HepG2 (cell line): ENCODE results near the gene INTS1. TPM values are rescaled to one million over a fixed set of nuclear protein-coding genes. Genes with fewer than 3 reads are reported as not detected.

Experiments used
- AGO1 ChIP-seq: fragments of 200-400 bp; formaldehyde crosslinking; IDR thresholded peaks from 2 replicates; pipeline ENCODE4 v1.6.1; 2017; ENCODE audit warnings: mild to moderate bottlenecking, low read depth, low read length, moderate library complexity; ENCODE audit not compliant: poor library complexity, severe bottlenecking
- ESRRA ChIP-seq: sonication (generic); formaldehyde crosslinking; IDR thresholded peaks from 2 replicates; pipeline ENCODE4 v1.5.1; 2020; ENCODE audit warnings: mild to moderate bottlenecking, low read depth, missing genetic modification reagents
- FIP1L1 ChIP-seq: fragments of 200-400 bp; formaldehyde crosslinking; IDR thresholded peaks from 2 replicates; pipeline ENCODE4 v1.6.1; 2018; ENCODE audit warnings: low read depth, mild to moderate bottlenecking, low read length, moderate library complexity, borderline replicate concordance; ENCODE audit not compliant: insufficient read depth
- JUND ChIP-seq: sonication (generic); formaldehyde crosslinking; IDR thresholded peaks from 2 replicates; pipeline ENCODE4 v1.8.0; 2022; ENCODE audit warnings: mild to moderate bottlenecking, missing genetic modification reagents
- KDM5B ChIP-seq: sonication (generic); formaldehyde crosslinking; IDR thresholded peaks from 2 replicates; pipeline ENCODE4 v1.4.0; 2020; ENCODE audit warnings: missing genetic modification reagents, mild to moderate bottlenecking, borderline replicate concordance
- KLF15 ChIP-seq: sonication (generic); formaldehyde crosslinking; IDR thresholded peaks from 2 replicates; pipeline ENCODE4 v1.8.1; 2023; ENCODE audit warnings: borderline replicate concordance, mild to moderate bottlenecking, inconsistent platforms, missing genetic modification reagents, mixed read lengths
- POLR2AphosphoS5 ChIP-seq: IDR thresholded peaks from 2 replicates; pipeline ENCODE4 v1.6.1; 2012; ENCODE audit warnings: low read depth, low read length
- RARG ChIP-seq: sonication (generic); formaldehyde crosslinking; IDR thresholded peaks from 2 replicates; pipeline ENCODE4 v1.4.0; 2020; ENCODE audit warnings: low read depth, mild to moderate bottlenecking, missing genetic modification reagents
- SOX6 ChIP-seq, 2 experiments: fragments of 450-650 bp in 1 of 2; sonication (generic) in 1 of 2; formaldehyde crosslinking in 1 of 2; IDR thresholded peaks; 2 replicates each; pipeline versions ENCODE4 v1.4.0 to v1.6.1; 2017 to 2020; ENCODE audit warnings: antibody characterized with exemption in 1 of 2, mild to moderate bottlenecking in 1 of 2, missing genetic modification reagents in 1 of 2
- YEATS4 ChIP-seq: sonication (generic); formaldehyde crosslinking; IDR thresholded peaks from 2 replicates; pipeline ENCODE4 v1.4.0; 2020; ENCODE audit warnings: missing genetic modification reagents, borderline replicate concordance
- ZBTB1 ChIP-seq: sonication (generic); formaldehyde crosslinking; IDR thresholded peaks from 2 replicates; pipeline ENCODE4 v1.4.0; 2020; ENCODE audit warnings: missing genetic modification reagents, borderline replicate concordance
- ZBTB7B ChIP-seq: sonication (generic); formaldehyde crosslinking; IDR thresholded peaks from 2 replicates; pipeline ENCODE4 v1.4.0; 2020; ENCODE audit warnings: missing genetic modification reagents
- ZC3H13 ChIP-seq: sonication (generic); formaldehyde crosslinking; IDR thresholded peaks from 2 replicates; pipeline ENCODE4 v1.8.1; 2023; ENCODE audit warnings: mild to moderate bottlenecking, missing genetic modification reagents, moderate library complexity
- ZNF629 ChIP-seq: sonication (generic); formaldehyde crosslinking; conservative IDR thresholded peaks from 2 replicates; pipeline ENCODE4 v1.5.0; 2020; ENCODE audit warnings: missing genetic modification reagents
- ZNF883 ChIP-seq: sonication (generic); formaldehyde crosslinking; IDR thresholded peaks from 2 replicates; pipeline ENCODE4 v1.5.1; 2020; ENCODE audit warnings: mild to moderate bottlenecking, missing genetic modification reagents; ENCODE audit errors: not compliant biosample characterization
- polyA plus RNA-seq, 8 experiments: library from polyadenylated mRNA; depleted of rRNA in 3 of 8; stranded (reverse) in 7 of 8; unstranded in 1 of 8; fragments of >200 nt; fragmentation: Illumina TruSeq in 4 of 8; extraction: Trizol in 4 of 8; gene quantifications; 2 replicates each; pipeline versions ENCODE4 v1.2.1 to v1.2.3, GENCODE V29; 2011 to 2016; ENCODE audit warnings: low read depth in 4 of 8, missing spikeins in 1 of 8, mixed read lengths in 1 of 8; ENCODE audit not compliant: insufficient read depth in 1 of 8
- total RNA-seq, 5 experiments: library from RNA; depleted of rRNA; stranded (reverse); fragments of >200 nt; fragmentation: Illumina TruSeq; extraction: Trizol; gene quantifications; 2 replicates each; pipeline ENCODE4 v1.2.3, GENCODE V29; 2016; ENCODE audit warnings: low read depth in 1 of 5
- TF ChIP-seq, protein P1 (sequence below): sonication (generic); formaldehyde crosslinking; IDR thresholded peaks from 2 replicates; pipeline ENCODE4 v1.4.0; 2020; ENCODE audit warnings: missing genetic modification reagents
- TF ChIP-seq, protein P2 (sequence below): IDR thresholded peaks from 2 replicates; pipeline ENCODE4 v1.6.1; 2016; ENCODE audit warnings: control low read depth
- TF ChIP-seq, protein P3 (sequence below): IDR thresholded peaks from 2 replicates; pipeline ENCODE4 v1.6.1; 2016; ENCODE audit warnings: low read depth, control low read depth
- TF ChIP-seq, protein P4 (sequence below): sonication (generic); formaldehyde crosslinking; IDR thresholded peaks from 2 replicates; pipeline ENCODE4 v1.5.0; 2020; ENCODE audit warnings: mild to moderate bottlenecking, missing genetic modification reagents

The INTS1 gene
- total and polyA plus RNA-seq, 2 of the 13 experiments (the other 11 are each of a cell fraction or from before 2014, with no cell fraction given) = 13.7 to 29.0 TPM

DNA sequence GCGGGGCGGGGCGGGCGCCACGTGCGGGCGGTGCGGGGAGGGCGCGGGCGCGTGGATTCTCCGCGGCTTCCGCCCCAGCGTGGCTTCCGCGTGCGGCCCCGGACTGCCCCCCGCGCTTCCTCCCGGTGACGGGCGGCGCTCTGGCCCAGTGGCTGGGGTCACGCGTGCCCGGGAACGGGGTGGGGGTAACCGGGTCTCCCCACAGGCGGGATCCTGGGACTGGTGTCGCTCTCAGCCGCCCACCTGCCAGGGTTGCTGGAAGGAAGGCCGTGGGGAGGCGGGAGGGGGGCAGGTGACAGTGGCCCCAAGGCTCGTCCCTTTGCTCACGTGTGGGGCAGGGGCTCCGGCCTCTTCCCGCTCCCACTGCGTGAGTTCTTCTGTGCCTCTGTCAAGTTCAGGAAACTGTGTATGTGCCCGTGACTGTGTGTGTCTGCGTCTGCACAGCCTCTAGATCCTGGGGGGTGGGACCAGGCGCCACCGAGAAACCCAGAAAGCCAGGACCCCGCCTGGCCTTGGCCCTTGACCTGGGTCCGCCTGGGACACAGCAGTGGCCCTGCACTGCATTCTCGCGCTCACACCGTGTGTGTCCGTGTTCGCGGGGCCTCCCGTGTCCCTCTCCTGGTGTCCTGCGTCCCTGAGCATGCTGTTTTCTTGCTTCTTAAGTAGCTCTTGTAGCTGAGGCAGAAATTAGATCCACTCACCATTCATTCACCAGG lies 27.2 kb upstream of the INTS1 start (continued):
- TF ChIP-seq SOX6 (IDR thresholded peaks at IDR 0.05) (no peak), SOX6 (CRISPR knock-in tag; IDR thresholded peaks at IDR 0.05) (peak; percentile 48; the same call in 1 of the 2 replicates), FIP1L1 (no peak), ZNF629 (CRISPR knock-in tag) (0 out of 2 replicates have a peak, but pooled peaks have one; percentile 14), AGO1 (peak; percentile 90), ZC3H13 (CRISPR knock-in tag) (peak; percentile 52; the same call in 1 of the 2 replicates), KDM5B (peak; percentile 58), ZBTB7B (peak; percentile 73), RARG (CRISPR knock-in tag) (no peak), ZNF883 (CRISPR knock-in tag) (no peak), ZBTB1 (0 out of 2 replicates have a peak, but pooled peaks have one; percentile 20), POLR2AphosphoS5 (peak; percentile 33; the same call in 1 of the 2 replicates), KLF15 (no peak), JUND (no peak), YEATS4 (CRISPR knock-in tag) (peak; percentile 68; the same call in 1 of the 2 replicates), ESRRA (CRISPR knock-in tag) (peak; percentile 34; the same call in 1 of the 2 replicates)
- TF ChIP-seq, protein P1, sequence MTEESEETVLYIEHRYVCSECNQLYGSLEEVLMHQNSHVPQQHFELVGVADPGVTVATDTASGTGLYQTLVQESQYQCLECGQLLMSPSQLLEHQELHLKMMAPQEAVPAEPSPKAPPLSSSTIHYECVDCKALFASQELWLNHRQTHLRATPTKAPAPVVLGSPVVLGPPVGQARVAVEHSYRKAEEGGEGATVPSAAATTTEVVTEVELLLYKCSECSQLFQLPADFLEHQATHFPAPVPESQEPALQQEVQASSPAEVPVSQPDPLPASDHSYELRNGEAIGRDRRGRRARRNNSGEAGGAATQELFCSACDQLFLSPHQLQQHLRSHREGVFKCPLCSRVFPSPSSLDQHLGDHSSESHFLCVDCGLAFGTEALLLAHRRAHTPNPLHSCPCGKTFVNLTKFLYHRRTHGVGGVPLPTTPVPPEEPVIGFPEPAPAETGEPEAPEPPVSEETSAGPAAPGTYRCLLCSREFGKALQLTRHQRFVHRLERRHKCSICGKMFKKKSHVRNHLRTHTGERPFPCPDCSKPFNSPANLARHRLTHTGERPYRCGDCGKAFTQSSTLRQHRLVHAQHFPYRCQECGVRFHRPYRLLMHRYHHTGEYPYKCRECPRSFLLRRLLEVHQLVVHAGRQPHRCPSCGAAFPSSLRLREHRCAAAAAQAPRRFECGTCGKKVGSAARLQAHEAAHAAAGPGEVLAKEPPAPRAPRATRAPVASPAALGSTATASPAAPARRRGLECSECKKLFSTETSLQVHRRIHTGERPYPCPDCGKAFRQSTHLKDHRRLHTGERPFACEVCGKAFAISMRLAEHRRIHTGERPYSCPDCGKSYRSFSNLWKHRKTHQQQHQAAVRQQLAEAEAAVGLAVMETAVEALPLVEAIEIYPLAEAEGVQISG (CRISPR knock-in tag) = peak; percentile 49
- TF ChIP-seq, protein P2, sequence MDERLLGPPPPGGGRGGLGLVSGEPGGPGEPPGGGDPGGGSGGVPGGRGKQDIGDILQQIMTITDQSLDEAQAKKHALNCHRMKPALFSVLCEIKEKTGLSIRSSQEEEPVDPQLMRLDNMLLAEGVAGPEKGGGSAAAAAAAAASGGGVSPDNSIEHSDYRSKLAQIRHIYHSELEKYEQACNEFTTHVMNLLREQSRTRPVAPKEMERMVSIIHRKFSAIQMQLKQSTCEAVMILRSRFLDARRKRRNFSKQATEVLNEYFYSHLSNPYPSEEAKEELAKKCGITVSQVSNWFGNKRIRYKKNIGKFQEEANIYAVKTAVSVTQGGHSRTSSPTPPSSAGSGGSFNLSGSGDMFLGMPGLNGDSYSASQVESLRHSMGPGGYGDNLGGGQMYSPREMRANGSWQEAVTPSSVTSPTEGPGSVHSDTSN = no peak
- TF ChIP-seq, protein P3, sequence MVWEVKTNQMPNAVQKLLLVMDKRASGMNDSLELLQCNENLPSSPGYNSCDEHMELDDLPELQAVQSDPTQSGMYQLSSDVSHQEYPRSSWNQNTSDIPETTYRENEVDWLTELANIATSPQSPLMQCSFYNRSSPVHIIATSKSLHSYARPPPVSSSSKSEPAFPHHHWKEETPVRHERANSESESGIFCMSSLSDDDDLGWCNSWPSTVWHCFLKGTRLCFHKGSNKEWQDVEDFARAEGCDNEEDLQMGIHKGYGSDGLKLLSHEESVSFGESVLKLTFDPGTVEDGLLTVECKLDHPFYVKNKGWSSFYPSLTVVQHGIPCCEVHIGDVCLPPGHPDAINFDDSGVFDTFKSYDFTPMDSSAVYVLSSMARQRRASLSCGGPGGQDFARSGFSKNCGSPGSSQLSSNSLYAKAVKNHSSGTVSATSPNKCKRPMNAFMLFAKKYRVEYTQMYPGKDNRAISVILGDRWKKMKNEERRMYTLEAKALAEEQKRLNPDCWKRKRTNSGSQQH (CRISPR knock-in tag) = no peak
- TF ChIP-seq, protein P4, sequence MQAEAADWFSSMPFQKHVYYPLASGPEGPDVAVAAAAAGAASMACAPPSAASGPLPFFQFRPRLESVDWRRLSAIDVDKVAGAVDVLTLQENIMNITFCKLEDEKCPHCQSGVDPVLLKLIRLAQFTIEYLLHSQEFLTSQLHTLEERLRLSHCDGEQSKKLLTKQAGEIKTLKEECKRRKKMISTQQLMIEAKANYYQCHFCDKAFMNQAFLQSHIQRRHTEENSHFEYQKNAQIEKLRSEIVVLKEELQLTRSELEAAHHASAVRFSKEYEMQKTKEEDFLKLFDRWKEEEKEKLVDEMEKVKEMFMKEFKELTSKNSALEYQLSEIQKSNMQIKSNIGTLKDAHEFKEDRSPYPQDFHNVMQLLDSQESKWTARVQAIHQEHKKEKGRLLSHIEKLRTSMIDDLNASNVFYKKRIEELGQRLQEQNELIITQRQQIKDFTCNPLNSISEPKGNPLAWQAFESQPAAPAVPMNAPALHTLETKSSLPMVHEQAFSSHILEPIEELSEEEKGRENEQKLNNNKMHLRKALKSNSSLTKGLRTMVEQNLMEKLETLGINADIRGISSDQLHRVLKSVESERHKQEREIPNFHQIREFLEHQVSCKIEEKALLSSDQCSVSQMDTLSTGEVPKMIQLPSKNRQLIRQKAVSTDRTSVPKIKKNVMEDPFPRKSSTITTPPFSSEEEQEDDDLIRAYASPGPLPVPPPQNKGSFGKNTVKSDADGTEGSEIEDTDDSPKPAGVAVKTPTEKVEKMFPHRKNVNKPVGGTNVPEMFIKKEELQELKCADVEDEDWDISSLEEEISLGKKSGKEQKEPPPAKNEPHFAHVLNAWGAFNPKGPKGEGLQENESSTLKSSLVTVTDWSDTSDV (CRISPR knock-in tag) = 0 out of 2 replicates have a peak, but pooled peaks have one; percentile 66
